Kidney (tissue), 14 donors: Measurements from ENCODE around the gene RTP3. TPM values are rescaled to one million over a fixed set of nuclear protein-coding genes. Genes with fewer than 3 reads are reported as not detected.

Experiments used
- DNase-seq, 5 donors: peaks; one replicate each; pipeline ENCODE4 v3.0.0-alpha.2; 2013 to 2020
- FAIRE-seq: peaks from 2 replicates; lab custom pipeline; 2012; peaks lifted over from hg19 to GRCh38; lab: Jason Lieb, UNC
- H3K27ac ChIP-seq, 2 donors: one replicate each; pipeline ENCODE4 v1.7.0; 2013; ENCODE audit warnings: low read depth in 2 of 2, low read length in 2 of 2, inconsistent platforms in 1 of 2
- H3K27me3 ChIP-seq: one replicate; pipeline ENCODE4 v1.7.1; 2013; ENCODE audit warnings: low read length, inconsistent platforms; ENCODE audit not compliant: control insufficient read depth, insufficient read depth
- H3K36me3 ChIP-seq, 3 donors: one replicate each; pipeline versions ENCODE4 v1.7.0 to v1.7.1; 2013; ENCODE audit warnings: low read length in 3 of 3, control low read depth in 1 of 3, inconsistent platforms in 1 of 3; ENCODE audit not compliant: insufficient read depth in 3 of 3, control insufficient read depth in 2 of 3
- H3K4me1 ChIP-seq, 3 donors: one replicate each; pipeline versions ENCODE4 v1.7.0 to v1.7.1; 2013; ENCODE audit warnings: low read length in 3 of 3, inconsistent platforms in 1 of 3, low read depth in 1 of 3; ENCODE audit not compliant: control insufficient read depth in 2 of 3, insufficient read depth in 2 of 3
- H3K4me3 ChIP-seq, 3 donors: one replicate each; pipeline versions ENCODE4 v1.7.0 to v1.8.1; 2013; ENCODE audit warnings: low read length in 3 of 3, control low read depth in 1 of 3, inconsistent platforms in 1 of 3
- H3K9ac ChIP-seq, 3 donors: one replicate each; pipeline versions ENCODE4 v1.7.0 to v1.7.1; 2013; ENCODE audit warnings: low read length in 3 of 3, control low read depth in 1 of 3, inconsistent platforms in 1 of 3
- H3K9me3 ChIP-seq, 3 donors: one replicate each; pipeline versions ENCODE4 v1.7.0 to v1.7.1; 2013; ENCODE audit warnings: low read length in 3 of 3, control low read depth in 1 of 3, inconsistent platforms in 1 of 3; ENCODE audit not compliant: control insufficient read depth in 2 of 3, insufficient read depth in 1 of 3
- intact Hi-C: fragments of 100-400 bp; cut with DNase I; formaldehyde crosslinking; loops from one replicate; pipeline ENCODE4 v1.11.1; 2022
- polyA plus RNA-seq: library from polyadenylated mRNA; stranded (reverse); fragments of 350-450 nt; fragmentation: Illumina TruSeq; extraction: RNeasy Lipid Tissue Mini Kit (QIAGEN cat#74804); gene quantifications from one replicate; pipeline ENCODE4 v1.2.3, GENCODE V29; 2014; ENCODE audit warnings: low read depth, low replicate concordance; ENCODE audit not compliant: insufficient read depth
- total RNA-seq: library from RNA; stranded (reverse); fragmentation: NEBNext Ultra II Directional; extraction: Animal tissue kit (Norgen Biotek cat#: 25700); gene quantifications from one replicate; pipeline ENCODE4 v1.2.1, GENCODE V29; 2021
- TF ChIP-seq, protein P1 (sequence below): IDR thresholded peaks from 3 replicates; pipeline ENCODE4 v1.5.1; 2012; ENCODE audit warnings: mild to moderate bottlenecking, moderate library complexity, borderline replicate concordance; ENCODE audit not compliant: insufficient read depth; ENCODE audit errors: extremely low read depth
- donor health status: control.
- donor health status: control.
- donor health status: control.
- donor health status: control.
- donor health status: control.
- donor health status: DM: yes; HTN: yes; CAD: no.
- donor health status: Normal renal cell carcinoma (clear cell type).

The RTP3 gene
- total and polyA plus RNA-seq, 2 donors from 2014 or later = 0.30 TPM; not detected in 1

DNA sequence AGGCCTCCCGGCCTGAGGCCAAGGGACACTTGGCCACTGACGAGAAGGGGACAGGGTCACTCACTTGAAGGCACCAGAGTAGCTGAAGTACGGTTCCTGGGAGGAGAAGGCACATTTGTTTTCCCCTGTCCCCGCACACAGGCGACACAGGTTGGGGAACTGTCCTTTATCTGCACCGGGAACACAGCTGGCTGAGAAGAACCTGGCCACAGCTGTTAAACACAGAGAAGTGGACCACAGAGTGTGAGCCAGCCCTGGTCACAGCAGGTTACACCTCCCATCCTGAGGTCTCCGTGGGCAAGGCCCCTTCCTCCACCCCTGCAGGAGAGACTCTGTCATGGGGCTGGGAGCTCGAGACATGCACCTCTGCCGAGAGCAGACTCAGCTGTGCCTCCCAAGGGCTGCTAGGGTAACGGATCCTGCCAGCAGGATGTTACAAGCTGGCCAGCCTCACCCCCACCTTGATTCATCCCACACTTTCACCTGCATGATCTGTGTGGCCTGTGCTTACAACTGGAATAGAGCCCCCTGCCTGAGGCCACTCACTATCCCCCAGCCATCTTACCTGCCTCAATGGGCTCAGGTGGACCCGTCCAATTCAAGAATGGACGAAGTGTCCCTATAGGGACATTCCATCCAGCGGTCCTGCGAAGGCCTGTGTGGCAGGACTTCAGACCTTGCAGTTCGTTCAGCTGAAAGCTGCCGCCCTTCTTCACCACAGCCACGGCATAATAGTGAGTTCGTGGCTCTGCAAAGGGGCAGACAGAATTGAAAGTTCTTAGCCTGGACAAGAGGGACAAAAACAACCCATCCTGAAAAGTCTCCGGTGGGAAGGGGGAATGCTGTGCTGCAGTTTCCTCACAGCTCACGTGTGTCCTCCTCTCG, 42.3 kb upstream of the RTP3 start:
- intact Hi-C loops = no loop called here
- TF ChIP-seq, protein P1, sequence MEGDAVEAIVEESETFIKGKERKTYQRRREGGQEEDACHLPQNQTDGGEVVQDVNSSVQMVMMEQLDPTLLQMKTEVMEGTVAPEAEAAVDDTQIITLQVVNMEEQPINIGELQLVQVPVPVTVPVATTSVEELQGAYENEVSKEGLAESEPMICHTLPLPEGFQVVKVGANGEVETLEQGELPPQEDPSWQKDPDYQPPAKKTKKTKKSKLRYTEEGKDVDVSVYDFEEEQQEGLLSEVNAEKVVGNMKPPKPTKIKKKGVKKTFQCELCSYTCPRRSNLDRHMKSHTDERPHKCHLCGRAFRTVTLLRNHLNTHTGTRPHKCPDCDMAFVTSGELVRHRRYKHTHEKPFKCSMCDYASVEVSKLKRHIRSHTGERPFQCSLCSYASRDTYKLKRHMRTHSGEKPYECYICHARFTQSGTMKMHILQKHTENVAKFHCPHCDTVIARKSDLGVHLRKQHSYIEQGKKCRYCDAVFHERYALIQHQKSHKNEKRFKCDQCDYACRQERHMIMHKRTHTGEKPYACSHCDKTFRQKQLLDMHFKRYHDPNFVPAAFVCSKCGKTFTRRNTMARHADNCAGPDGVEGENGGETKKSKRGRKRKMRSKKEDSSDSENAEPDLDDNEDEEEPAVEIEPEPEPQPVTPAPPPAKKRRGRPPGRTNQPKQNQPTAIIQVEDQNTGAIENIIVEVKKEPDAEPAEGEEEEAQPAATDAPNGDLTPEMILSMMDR = no peak
- Histone ChIP-seq H3K36me3 (no peaks in the 10 kb centered on the region), H3K9me3 (no peaks in the 10 kb centered on the region), H3K9ac (no peak overlapping the region), H3K27me3 (no peaks in the 10 kb centered on the region), H3K4me3 (no peak overlapping the region), H3K27ac (no peak overlapping the region), H3K4me1 (no peaks in the 10 kb centered on the region)
- FAIRE-seq (no peak), DNase-seq (no peak)

DNA sequence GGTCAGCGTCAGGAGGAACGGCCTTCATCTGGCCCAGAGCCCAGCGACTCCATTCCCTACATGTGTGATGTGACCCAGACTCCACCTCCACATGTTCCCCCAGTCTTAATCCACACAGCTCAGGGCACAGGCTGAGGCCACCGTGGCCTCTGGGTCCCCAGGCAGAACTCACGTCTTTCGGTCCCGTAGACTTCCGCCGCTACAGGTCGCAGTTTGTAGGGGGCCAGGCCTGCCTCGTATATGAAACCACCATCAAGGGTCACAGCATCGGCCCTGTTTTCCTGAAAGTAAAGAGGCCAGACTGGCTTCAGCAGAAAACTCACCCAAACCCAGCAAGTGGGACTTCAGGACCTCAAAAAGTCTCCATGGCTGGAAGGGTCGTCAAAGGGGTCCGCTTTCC, 41.7 kb upstream of the RTP3 start:
- FAIRE-seq (no peak), DNase-seq (no peak)
- H3K4me1 ChIP-seq = no peaks in the 10 kb centered on the region
- no peaks in the 10 kb centered on the region for H3K9me3 ChIP-seq
- H3K9ac ChIP-seq = no peak overlapping the region
- no peak overlapping the region for H3K27ac ChIP-seq
- no peak overlapping the region for H3K4me3 ChIP-seq
- no peaks in the 10 kb centered on the region for H3K27me3 ChIP-seq
- TF ChIP-seq, protein P1 = no peak
- no peaks in the 10 kb centered on the region for H3K36me3 ChIP-seq
- intact Hi-C loops = no loop called here

DNA sequence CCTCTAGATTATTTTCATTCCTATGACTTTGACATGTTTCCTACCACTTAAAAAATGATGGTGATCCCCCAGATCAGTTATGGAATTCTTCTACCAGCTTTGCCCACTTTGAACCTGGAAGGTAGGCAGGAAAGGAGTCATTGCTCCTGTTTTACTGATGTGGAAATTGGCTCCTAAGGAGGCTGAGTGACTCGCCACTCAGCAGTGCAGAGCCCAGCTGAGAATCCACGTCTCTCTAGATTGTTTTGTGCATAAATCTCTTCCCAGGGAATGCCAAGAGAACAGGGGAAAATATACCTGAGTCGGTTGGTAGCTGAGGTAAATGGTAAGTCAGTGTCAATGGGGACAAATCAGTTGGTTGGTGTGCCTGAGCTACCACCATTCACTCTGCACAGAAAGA, 37.7 kb upstream of the RTP3 start:
- Histone ChIP-seq H3K9ac (no peak overlapping the region), H3K36me3 (no peaks in the 10 kb centered on the region), H3K4me3 (no peak overlapping the region), H3K27me3 (peaks cover 12% of the 10 kb centered on the region), H3K27ac (no peak overlapping the region), H3K4me1 (peaks cover 0 to 3% (median 0%) of the 10 kb centered on the region in 3 donors), H3K9me3 (no peaks in the 10 kb centered on the region)
- TF ChIP-seq, protein P1 = no peak
- intact Hi-C loops = no loop called here
- FAIRE-seq = no peak
- DNase-seq = no peak
